ENCODE data around the gene TEDC1.

DNA sequence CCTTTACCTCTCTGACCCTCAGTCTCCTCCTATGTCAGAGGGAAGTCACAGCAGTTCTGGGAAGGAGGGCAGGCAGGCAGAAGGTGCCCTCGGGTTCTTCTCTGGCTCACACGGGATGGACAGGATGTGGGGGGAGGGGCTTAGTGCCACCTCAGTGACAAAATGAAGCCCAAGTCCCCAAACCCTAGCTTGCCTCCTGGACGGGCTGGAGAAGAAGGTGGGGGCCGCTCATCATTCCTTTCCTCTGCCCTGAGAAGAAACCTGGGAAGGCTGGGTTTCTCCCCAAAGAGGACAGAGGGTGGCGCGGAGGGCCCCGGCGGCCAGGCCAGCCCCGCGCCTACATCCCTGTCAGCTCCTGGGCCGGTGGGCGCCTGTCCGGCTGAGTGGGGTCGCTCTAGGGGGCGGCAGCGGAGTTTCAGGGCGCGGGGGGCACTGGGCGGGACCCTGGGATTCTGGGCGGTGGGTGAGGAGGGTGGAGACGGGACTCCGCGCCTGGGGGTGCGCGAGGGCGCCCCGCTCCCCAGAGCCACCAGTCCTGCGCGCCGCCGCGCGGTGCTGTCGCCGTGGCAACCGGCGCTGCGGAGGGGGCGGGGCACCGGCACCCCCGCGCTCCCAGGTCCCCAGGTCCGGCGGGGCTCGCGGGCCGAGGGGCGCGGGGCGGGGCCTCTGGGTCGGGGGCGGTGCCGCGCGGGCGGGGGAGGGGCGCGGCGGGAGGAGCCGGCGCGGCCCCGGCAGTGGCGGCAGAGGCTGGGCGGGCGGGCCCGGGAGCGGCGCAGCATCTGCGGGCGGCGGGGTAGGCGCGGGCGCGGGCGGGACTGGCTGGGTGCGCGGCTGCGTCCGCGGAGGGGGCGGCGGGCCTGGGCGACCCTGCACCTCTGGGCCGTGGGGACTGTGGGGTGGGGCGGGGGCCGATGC, 35.1 kb downstream of the TEDC1 start, which contains the start of gene TMEM121:
- TF ChIP-seq, protein P1, sequence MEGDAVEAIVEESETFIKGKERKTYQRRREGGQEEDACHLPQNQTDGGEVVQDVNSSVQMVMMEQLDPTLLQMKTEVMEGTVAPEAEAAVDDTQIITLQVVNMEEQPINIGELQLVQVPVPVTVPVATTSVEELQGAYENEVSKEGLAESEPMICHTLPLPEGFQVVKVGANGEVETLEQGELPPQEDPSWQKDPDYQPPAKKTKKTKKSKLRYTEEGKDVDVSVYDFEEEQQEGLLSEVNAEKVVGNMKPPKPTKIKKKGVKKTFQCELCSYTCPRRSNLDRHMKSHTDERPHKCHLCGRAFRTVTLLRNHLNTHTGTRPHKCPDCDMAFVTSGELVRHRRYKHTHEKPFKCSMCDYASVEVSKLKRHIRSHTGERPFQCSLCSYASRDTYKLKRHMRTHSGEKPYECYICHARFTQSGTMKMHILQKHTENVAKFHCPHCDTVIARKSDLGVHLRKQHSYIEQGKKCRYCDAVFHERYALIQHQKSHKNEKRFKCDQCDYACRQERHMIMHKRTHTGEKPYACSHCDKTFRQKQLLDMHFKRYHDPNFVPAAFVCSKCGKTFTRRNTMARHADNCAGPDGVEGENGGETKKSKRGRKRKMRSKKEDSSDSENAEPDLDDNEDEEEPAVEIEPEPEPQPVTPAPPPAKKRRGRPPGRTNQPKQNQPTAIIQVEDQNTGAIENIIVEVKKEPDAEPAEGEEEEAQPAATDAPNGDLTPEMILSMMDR (IDR thresholded peaks at IDR 0.05) = no peak
- TF ChIP-seq POLR2A (IDR thresholded peaks at IDR 0.05) = no peak

All from lower leg skin (tissue), 3 donors.